CD4-positive, alpha-beta memory T cell (primary cell): Measurements from ENCODE around the gene ZNF213. TPM values are rescaled to one million over a fixed set of nuclear protein-coding genes. Genes with fewer than 3 reads are reported as not detected.

Source experiments
- CTCF ChIA-PET: fragments of 350-600 bp; sonication (Branson Sonifier 250); formaldehyde crosslinking; loops from one replicate; lab custom pipeline; 2021; ENCODE audit warnings: inconsistent platforms; ENCODE audit not compliant: partially characterized antibody; lab: Charles Lee
- POLR2A ChIA-PET: fragments of 350-600 bp; sonication (Branson Sonifier 250); formaldehyde crosslinking; loops from one replicate; lab custom pipeline; 2021; ENCODE audit not compliant: partially characterized antibody; lab: Charles Lee
- DNase-seq, 5 donors: peaks; one replicate each; pipeline versions ENCODE4 v3.0.0 to v3.0.0-alpha.2; 2020 to 2022; ENCODE audit warnings: mixed read lengths in 1 of 5
- H3K27ac ChIP-seq: one replicate; pipeline ENCODE4 v1.7.0; 2013; ENCODE audit warnings: low read depth, low read length
- H3K27me3 ChIP-seq: 2 replicates; pipeline ENCODE4 v1.7.0; 2013; ENCODE audit warnings: mild to moderate bottlenecking, low read length, moderate library complexity; ENCODE audit not compliant: insufficient read depth
- H3K36me3 ChIP-seq: 2 replicates; pipeline ENCODE4 v1.7.0; 2013; ENCODE audit warnings: mild to moderate bottlenecking, low read length, moderate library complexity; ENCODE audit not compliant: insufficient read depth
- H3K4me1 ChIP-seq: 2 replicates; pipeline ENCODE4 v1.7.0; 2013; ENCODE audit warnings: mild to moderate bottlenecking, low read length, moderate library complexity; ENCODE audit not compliant: insufficient read depth
- H3K4me3 ChIP-seq, 2 donors: one replicate each; pipeline ENCODE4 v1.7.0; 2013; ENCODE audit warnings: low read length in 2 of 2, mild to moderate bottlenecking in 1 of 2
- H3K9me3 ChIP-seq, 2 donors: one replicate each; pipeline ENCODE4 v1.7.0; 2013; ENCODE audit warnings: low read length in 2 of 2, control low read depth in 1 of 2; ENCODE audit not compliant: control insufficient read depth in 1 of 2
- H3K27ac Mint-ChIP-seq, 7 donors: one replicate each; pipeline ENCODE4 v1.8.0; 2020 to 2021; ENCODE audit warnings: mixed read lengths in 7 of 7, mild to moderate bottlenecking in 6 of 7, inconsistent platforms in 3 of 7, moderate library complexity in 3 of 7
- H3K27me3 Mint-ChIP-seq, 2 donors: one replicate each; pipeline ENCODE4 v1.8.0; 2020 to 2021; ENCODE audit warnings: mixed read lengths in 2 of 2
- H3K36me3 Mint-ChIP-seq, 2 donors: one replicate each; pipeline ENCODE4 v1.8.0; 2020 to 2021; ENCODE audit warnings: mixed read lengths in 2 of 2, inconsistent platforms in 1 of 2, mild to moderate bottlenecking in 1 of 2
- H3K4me1 Mint-ChIP-seq, 4 donors: one replicate each; pipeline ENCODE4 v1.8.0; 2020 to 2021; ENCODE audit warnings: mixed read lengths in 4 of 4, mild to moderate bottlenecking in 1 of 4
- H3K4me3 Mint-ChIP-seq, 8 donors: one replicate each; pipeline ENCODE4 v1.8.0; 2020 to 2021; ENCODE audit warnings: mixed read lengths in 8 of 8, mild to moderate bottlenecking in 7 of 8, moderate library complexity in 6 of 8, inconsistent platforms in 3 of 8
- H3K9me3 Mint-ChIP-seq, 8 donors: one replicate each; pipeline ENCODE4 v1.8.0; 2020 to 2021; ENCODE audit warnings: mixed read lengths in 8 of 8, mild to moderate bottlenecking in 5 of 8, inconsistent platforms in 3 of 8, moderate library complexity in 1 of 8
- intact Hi-C: fragments of 100-400 bp; cut with micrococcal nuclease; formaldehyde crosslinking; loops from one replicate; pipeline ENCODE4 v1.15.1; 2023
- polyA plus RNA-seq, 2 donors: library from polyadenylated mRNA; unstranded; fragments of 300-500 nt; fragmentation: Illumina TruSeq; gene quantifications; one replicate each; pipeline ENCODE4 v1.2.3, GENCODE V29; 2021
- total RNA-seq, 2 experiments: library from RNA; stranded (reverse); gene quantifications; one replicate each; pipeline ENCODE4 v1.2.3, GENCODE V29; 2021

Gene ZNF213
- total and polyA plus RNA-seq, 4 experiments from 2014 or later: 0.67 to 14.5 (median 8.7) TPM

DNA sequence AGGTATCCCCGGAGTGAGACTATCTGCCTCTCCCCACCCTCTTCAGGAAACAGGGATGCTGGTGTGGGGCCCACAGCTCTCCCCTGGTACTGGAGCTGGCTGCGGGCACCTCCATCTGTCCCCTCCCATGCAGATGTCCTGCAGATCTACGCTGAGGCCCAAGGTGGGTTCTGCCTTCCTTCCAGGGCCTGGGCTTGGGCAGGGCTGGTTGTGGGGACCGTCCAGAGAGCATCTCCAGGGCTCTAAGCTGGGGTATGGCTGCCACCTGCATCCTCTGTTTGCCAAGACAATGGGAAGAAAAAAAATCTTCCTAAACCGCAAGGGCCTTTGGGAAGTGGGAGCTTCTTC lies 12.9 kb downstream of the ZNF213 start:
- ChIA-PET POLR2A (interaction anchor here (0.6 to 6.5 kb wide), 4 partner anchors 11 to 1443 kb away, joined by 3 to 123 read pairs (median 35); partner anchors contain the start of gene ZNF213), CTCF (interaction anchor here (0.9 to 4.5 kb wide), 8 partner anchors 11 to 116 kb away, joined by 3 to 44 read pairs (median 4); no protein-coding TSS in a partner anchor)
- H3K4me3 Mint-ChIP-seq: no peak overlapping the region

DNA sequence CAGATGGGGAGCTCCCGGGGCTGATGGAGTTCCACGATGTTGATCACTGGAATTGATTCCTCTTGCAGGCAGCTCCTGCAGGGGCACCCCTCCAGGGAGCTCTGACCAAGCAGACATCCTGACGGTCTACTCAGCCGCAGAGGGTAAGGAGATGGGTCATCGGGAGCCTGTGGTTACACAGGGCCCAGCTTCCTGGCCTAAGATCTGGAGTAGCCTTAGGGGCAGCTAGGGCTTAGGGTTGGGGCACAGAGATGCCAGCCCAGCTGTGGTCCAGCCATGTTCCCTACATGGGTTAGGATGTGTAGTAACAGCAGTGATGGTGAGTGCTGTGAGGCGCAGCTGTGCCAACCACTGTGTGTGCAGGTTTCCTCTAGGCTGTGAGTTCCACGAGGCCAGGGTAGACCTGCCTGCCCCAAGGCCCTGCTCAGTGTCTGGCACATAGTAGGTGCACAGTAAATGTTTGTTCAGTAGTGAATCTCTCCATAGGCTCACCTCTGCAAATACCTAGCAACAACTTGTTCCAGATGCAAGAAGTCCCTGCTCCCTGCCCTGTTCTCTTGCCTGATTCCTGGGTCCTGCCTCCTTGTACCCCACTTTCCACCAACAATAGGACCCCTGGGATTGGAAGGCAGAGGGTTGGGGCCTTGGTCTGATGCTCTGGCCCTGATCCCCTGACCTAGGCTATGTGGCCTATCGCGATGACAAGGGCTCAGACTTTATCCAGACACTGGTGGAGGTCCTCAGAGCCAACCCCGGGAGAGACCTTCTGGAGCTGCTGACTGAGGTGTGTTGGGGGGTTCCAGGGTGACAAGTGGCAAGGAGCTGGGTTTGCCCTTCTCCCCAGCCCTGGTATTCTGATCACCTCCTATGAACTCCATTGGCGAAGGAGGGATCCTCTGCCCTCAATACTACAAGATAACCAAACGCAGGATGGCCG lies 13.7 kb downstream of the ZNF213 start:
- Histone ChIP-seq H3K36me3 (no peaks in the 10 kb centered on the region), H3K4me3 (no peak overlapping the region), H3K27ac (no peak overlapping the region), H3K27me3 (no peaks in the 10 kb centered on the region), H3K4me1 (peaks cover 27% of the 10 kb centered on the region), H3K9me3 (no peaks in the 10 kb centered on the region)
- intact Hi-C loops: no loop called here
- no peak for DNase-seq
- ChIA-PET CTCF (interaction anchor here (0.9 to 4.5 kb wide), 13 partner anchors 8 to 117 kb away, joined by 3 to 44 read pairs (median 4); no protein-coding TSS in a partner anchor), POLR2A (interaction anchor here (0.9 to 6.5 kb wide), 7 partner anchors 11 to 126 kb away, joined by 3 to 123 read pairs (median 8); partner anchors contain the start of genes HCFC1R1 and ZNF213)
- peaks cover 0 to 21% (median 9%) of the 10 kb centered on the region in 8 donors for H3K9me3 Mint-ChIP-seq
- peaks cover 3 to 8% of the 10 kb centered on the region in 2 donors for H3K27me3 Mint-ChIP-seq
- peak overlapping the region; percentile 38 to 90 (median 76) for H3K4me3 Mint-ChIP-seq
- peak overlapping the region in 3 of 7 donors; percentile 37 to 100 (median 59) for H3K27ac Mint-ChIP-seq
- H3K4me1 Mint-ChIP-seq: peaks cover 21 to 40% (median 25%) of the 10 kb centered on the region in 4 donors
- H3K36me3 Mint-ChIP-seq: peaks cover 0 to 23% of the 10 kb centered on the region in 2 donors

More for the DNA sequence above, 12.9 kb downstream of the ZNF213 start:
- peaks cover 27% of the 10 kb centered on the region for H3K4me1 ChIP-seq
- peaks cover 0 to 20% of the 10 kb centered on the region in 2 donors for H3K36me3 Mint-ChIP-seq
- no peak for DNase-seq
- no peaks in the 10 kb centered on the region for H3K9me3 ChIP-seq
- no peaks in the 10 kb centered on the region for H3K36me3 ChIP-seq
- intact Hi-C loops: no loop called here
- no peak overlapping the region for H3K4me3 ChIP-seq
- H3K27me3 Mint-ChIP-seq: peaks cover 3 to 8% of the 10 kb centered on the region in 2 donors
- H3K27me3 ChIP-seq: no peaks in the 10 kb centered on the region
- H3K27ac Mint-ChIP-seq: peak overlapping the region in 1 of 7 donors; percentile 4
- H3K9me3 Mint-ChIP-seq: peaks cover 0 to 18% (median 7%) of the 10 kb centered on the region in 8 donors
- no peak overlapping the region for H3K27ac ChIP-seq
- H3K4me1 Mint-ChIP-seq: peaks cover 19 to 37% (median 23%) of the 10 kb centered on the region in 4 donors

DNA sequence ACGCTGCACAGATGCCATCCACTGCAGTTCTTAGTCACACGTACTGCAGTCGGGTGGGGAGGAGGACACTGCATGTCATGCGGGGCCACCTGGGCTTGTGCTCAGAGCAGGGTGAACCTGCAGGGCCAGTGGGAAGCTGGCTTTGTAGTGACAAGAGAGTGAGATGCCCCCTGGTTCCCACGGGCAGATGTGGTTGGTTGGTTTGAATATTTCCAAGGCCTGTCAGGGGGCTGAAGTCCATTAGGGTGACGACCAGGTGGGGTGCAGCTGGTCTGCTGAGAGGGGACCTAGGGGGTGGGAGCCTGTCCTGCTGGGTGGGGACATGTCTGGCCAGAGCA lies 14.3 kb downstream of the ZNF213 start:
- intact Hi-C loops: no loop called here
- Histone ChIP-seq H3K4me3 (no peak overlapping the region), H3K27ac (peak overlapping the region; percentile 64), H3K4me1 (peaks cover 27% of the 10 kb centered on the region), H3K36me3 (no peaks in the 10 kb centered on the region), H3K9me3 (peaks cover 0 to 4% of the 10 kb centered on the region in 2 donors), H3K27me3 (no peaks in the 10 kb centered on the region)
- POLR2A ChIA-PET: interaction anchor here (0.9 to 6.5 kb wide), 11 partner anchors 10 to 252 kb away, joined by 3 to 123 read pairs (median 8); partner anchors contain the start of genes HCFC1R1, ZNF174, ZNF213 and ZSCAN32
- Mint-ChIP-seq H3K36me3 (peaks cover 0 to 23% of the 10 kb centered on the region in 2 donors), H3K4me3 (peak overlapping the region; percentile 38 to 90 (median 80)), H3K27me3 (peaks cover 3 to 8% of the 10 kb centered on the region in 2 donors), H3K27ac (peak overlapping the region in 4 of 7 donors; percentile 37 to 100 (median 64)), H3K9me3 (peaks cover 0 to 24% (median 13%) of the 10 kb centered on the region in 8 donors), H3K4me1 (peaks cover 21 to 40% (median 25%) of the 10 kb centered on the region in 4 donors)
- DNase-seq: no peak
- CTCF ChIA-PET: interaction anchor here (1.1 to 4.5 kb wide), 8 partner anchors 8 to 117 kb away, joined by 3 to 44 read pairs (median 5); no protein-coding TSS in a partner anchor

DNA sequence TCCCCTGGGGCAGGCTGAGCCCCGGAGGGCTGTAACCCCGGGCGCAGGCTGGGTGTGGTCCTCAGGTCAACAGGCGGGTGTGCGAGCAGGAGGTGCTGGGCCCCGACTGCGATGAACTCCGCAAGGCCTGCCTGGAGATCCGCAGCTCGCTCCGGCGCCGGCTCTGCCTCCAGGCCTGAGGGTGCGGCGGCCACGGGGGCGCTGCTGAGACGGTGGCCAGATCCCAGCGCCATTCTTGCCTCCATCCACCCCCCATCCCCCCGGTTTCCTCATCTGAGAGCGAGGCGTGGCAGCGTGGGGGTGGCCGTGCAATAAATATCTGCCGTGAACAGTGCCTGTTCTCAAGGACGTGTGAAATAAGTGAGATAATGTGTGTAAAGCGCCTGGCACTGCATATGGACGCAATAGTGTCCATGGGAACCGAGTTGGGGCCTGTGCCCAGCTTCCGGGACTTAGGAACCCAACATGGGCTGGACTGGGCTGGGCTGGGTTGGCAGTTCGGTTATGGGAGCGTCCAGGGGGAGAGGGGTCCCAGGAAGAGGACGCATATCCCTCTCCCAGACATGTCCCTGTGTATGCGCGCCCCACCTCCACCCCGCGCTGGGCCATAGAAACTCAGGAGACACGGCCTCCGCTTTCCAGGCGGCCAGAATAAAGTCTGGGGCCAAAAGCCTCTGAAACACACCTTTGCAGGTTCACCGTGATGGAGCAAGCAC lies 15.0 kb downstream of the ZNF213 start:
- DNase-seq: peak in 4 of 5 donors; percentile 33 to 71 (median 46)
- H3K27ac Mint-ChIP-seq: peak overlapping the region; percentile 81 to 100 (median 87)
- peak overlapping the region; percentile 86 to 90 (median 88) for H3K4me3 Mint-ChIP-seq
- H3K4me1 Mint-ChIP-seq: peaks cover 22 to 41% (median 25%) of the 10 kb centered on the region in 4 donors
- intact Hi-C loops: loop anchor here (1.0 to 10.0 kb wide), 6 partner anchors 9 to 355 kb away; partner anchors contain the start of genes CLUAP1 and ZNF263
- Histone ChIP-seq H3K9me3 (peaks cover 0 to 6% of the 10 kb centered on the region in 2 donors), H3K36me3 (no peaks in the 10 kb centered on the region), H3K4me3 (peak overlapping the region; percentile 76 to 77), H3K27me3 (no peaks in the 10 kb centered on the region), H3K27ac (peak overlapping the region; percentile 64), H3K4me1 (peaks cover 27% of the 10 kb centered on the region)
- CTCF ChIA-PET: interaction anchor here (0.9 to 4.5 kb wide), 18 partner anchors 8 to 567 kb away, joined by 3 to 44 read pairs (median 5); partner anchors contain the start of genes CLUAP1, TRAP1 and ZNF213
- POLR2A ChIA-PET: interaction anchor here (0.8 to 6.5 kb wide), 34 partner anchors 9 to 359 kb away, joined by 3 to 123 read pairs (median 6); partner anchors contain the start of genes CLUAP1, HCFC1R1, MMP25 and NAA60
- peaks cover 0 to 29% (median 17%) of the 10 kb centered on the region in 8 donors for H3K9me3 Mint-ChIP-seq
- H3K27me3 Mint-ChIP-seq: peaks cover 3 to 8% of the 10 kb centered on the region in 2 donors
- H3K36me3 Mint-ChIP-seq: peaks cover 0 to 24% of the 10 kb centered on the region in 2 donors

DNA sequence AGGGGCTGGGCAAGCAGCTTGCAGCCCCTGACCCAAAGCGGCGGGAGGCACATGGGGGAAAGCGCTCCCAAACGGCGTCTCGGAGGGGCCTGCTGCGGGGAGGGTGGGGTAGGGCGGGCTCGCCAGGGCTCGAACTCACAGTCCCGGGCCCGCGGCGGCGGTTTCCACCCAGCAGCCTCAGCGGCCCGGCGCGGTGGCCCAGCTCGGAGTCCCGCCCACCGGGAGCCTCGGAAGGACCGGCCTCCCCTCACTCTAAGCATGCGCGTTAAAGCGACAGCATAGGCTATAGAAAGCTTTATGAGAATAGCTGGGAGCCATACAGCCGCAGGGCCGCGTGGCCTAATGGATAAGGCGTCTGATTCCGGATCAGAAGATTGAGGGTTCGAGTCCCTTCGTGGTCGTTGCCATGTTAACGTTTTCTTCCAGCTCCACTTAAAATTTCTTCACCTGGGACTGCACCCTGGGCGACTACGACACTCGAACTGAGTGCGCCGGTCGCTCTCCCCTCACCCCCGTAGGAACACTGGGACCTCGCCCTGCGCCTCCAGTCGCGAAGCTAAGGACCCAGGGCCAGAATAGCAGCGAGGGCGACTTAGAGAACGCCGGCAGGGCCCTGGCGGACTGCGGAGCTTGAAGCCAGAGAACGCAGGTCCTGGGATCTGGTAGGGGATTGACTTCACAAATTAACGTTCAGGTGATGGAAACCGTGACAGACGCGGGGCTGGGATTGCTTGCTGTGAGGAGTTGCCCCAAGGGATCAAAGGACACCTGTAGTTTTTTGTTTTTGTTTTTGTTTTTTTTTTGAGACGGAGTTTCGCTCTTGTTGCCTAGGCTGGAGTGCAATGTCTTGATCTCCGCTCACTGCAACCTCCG lies 15.8 kb downstream of the ZNF213 start:
- Mint-ChIP-seq H3K9me3 (peaks cover 2 to 36% (median 24%) of the 10 kb centered on the region in 8 donors), H3K27me3 (peaks cover 3 to 8% of the 10 kb centered on the region in 2 donors), H3K27ac (peak overlapping the region; percentile 87 to 100 (median 95)), H3K4me3 (peak overlapping the region; percentile 87 to 96 (median 91)), H3K36me3 (peaks cover 0 to 26% of the 10 kb centered on the region in 2 donors), H3K4me1 (peaks cover 22 to 47% (median 26%) of the 10 kb centered on the region in 4 donors)
- Histone ChIP-seq H3K9me3 (peaks cover 0 to 6% of the 10 kb centered on the region in 2 donors), H3K36me3 (no peaks in the 10 kb centered on the region), H3K4me3 (peak overlapping the region; percentile 77 to 92), H3K27ac (peak overlapping the region; percentile 64), H3K27me3 (no peaks in the 10 kb centered on the region), H3K4me1 (peaks cover 27% of the 10 kb centered on the region)
- POLR2A ChIA-PET: interaction anchor here (0.7 to 6.5 kb wide), 35 partner anchors 9 to 358 kb away, joined by 3 to 123 read pairs (median 6); partner anchors contain the start of genes CLUAP1, HCFC1R1, IL32 and MMP25
- intact Hi-C loops: loop anchor here (1.0 to 10.0 kb wide), 6 partner anchors 8 to 354 kb away; partner anchors contain the start of genes CLUAP1 and ZNF263
- DNase-seq: peak; percentile 96 to 99 (median 97)
- CTCF ChIA-PET: interaction anchor here (0.9 to 4.5 kb wide), 18 partner anchors 8 to 567 kb away, joined by 3 to 44 read pairs (median 5); partner anchors contain the start of genes CLUAP1, TRAP1 and ZNF213
